HG03064 (cell line): ENCODE results near the gene TTL.
"Not testable (repeated sequence)": the region's sequence is repeated elsewhere in the genome, so short reads cannot be mapped to it uniquely, and the experiment has no call there.

ENCODE experiments used
- ATAC-seq: cut with Tn5 transposase; IDR thresholded peaks from one replicate; pipeline ENCODE4 v1.9.1; 2021; ENCODE audit warnings: low read depth; ENCODE audit not compliant: unreplicated experiment

TTL gene

GRCh38 chr2:112472547-112473263 lies 9.3 kb upstream of the TTL start:
- no peak for ATAC-seq

- no peak for ATAC-seq
Observed at GRCh38 chr2:112474844-112475486, 7.0 kb upstream of the TTL start.

- no peak for ATAC-seq
Observed at GRCh38 chr2:112476434-112476833, 5.5 kb upstream of the TTL start.

- no peak for ATAC-seq
Observed at GRCh38 chr2:112480530-112481049, 1.4 kb upstream of the TTL start.

GRCh38 chr2:112481050-112481527 lies 867 bp upstream of the TTL start:
- ATAC-seq = peak; percentile 62

- peak; percentile 15 for ATAC-seq
Observed at GRCh38 chr2:112482309-112483041, 519 bp downstream of the TTL start.

- no peak for ATAC-seq
Observed at GRCh38 chr2:112483042-112483473, 1.1 kb downstream of the TTL start.

GRCh38 chr2:112483831-112484230 lies 1.9 kb downstream of the TTL start:
- ATAC-seq = no peak

GRCh38 chr2:112485849-112486248 lies 3.9 kb downstream of the TTL start:
- no peak for ATAC-seq

GRCh38 chr2:112486895-112487294 lies 4.9 kb downstream of the TTL start:
- ATAC-seq = no peak

- no peak for ATAC-seq
Observed at GRCh38 chr2:112487444-112487961, 5.5 kb downstream of the TTL start.

- no peak for ATAC-seq
Observed at GRCh38 chr2:112488201-112488600, 6.2 kb downstream of the TTL start.

GRCh38 chr2:112491946-112492345 lies 10.0 kb downstream of the TTL start:
- no peak for ATAC-seq

- no peak for ATAC-seq
Observed at GRCh38 chr2:112493048-112493447, 11.1 kb downstream of the TTL start.

- ATAC-seq = no peak
Observed at GRCh38 chr2:112493858-112494648, 12.1 kb downstream of the TTL start.

- no peak for ATAC-seq
Observed at GRCh38 chr2:112494828-112495227, 12.9 kb downstream of the TTL start.

- ATAC-seq = not testable (repeated sequence)
Observed at GRCh38 chr2:112495878-112496277, 13.9 kb downstream of the TTL start.

GRCh38 chr2:112500850-112501484 lies 19.0 kb downstream of the TTL start:
- ATAC-seq = not testable (repeated sequence)

- not testable (repeated sequence) for ATAC-seq
Observed at GRCh38 chr2:112509239-112509998, 27.5 kb downstream of the TTL start.
